ENCODE measurements around the gene PSG6.
"Not testable (repeated sequence)": the region's sequence is repeated elsewhere in the genome, so short reads cannot be mapped to it uniquely, and the experiment has no call there.

DNA sequence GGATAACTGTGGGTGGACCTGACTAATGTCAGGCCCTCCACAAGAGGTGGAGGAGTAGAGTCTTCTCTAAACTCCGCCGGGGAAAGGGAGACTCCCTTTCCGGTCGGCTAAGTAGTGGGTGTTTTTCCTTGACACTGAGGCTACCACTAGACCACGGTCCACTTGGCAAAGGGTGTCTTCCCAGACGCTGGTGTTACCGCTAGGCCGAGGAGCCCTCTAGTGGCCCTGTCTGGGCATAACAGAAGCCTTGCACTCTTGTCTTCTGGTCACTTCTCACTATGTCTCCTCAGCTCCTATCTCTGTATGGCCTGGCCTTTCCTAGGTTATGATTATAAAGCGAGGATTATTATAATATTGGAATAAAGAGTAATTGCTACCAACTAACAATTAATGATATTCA, 5.4 kb upstream of the PSG6 start:
- not testable (repeated sequence) for TF ChIP-seq POLR2AphosphoS5 (IDR thresholded peaks at IDR 0.05; ENCODE audit: low read depth, low read length); TAF1 (IDR thresholded peaks at IDR 0.05; ENCODE audit: borderline replicate concordance, low read depth, low read length); POLR2A (IDR thresholded peaks at IDR 0.05; ENCODE audit: low read depth, low read length)
